ENCODE results near the gene PRKCE.

GRCh38 chr2:45647356-45647755 is 4.1 kb upstream of the PRKCE start:
- TF ChIP-seq POLR2AphosphoS5 (IDR thresholded peaks at IDR 0.05; ENCODE audit: low read depth): no peak
- TF ChIP-seq, protein P1, sequence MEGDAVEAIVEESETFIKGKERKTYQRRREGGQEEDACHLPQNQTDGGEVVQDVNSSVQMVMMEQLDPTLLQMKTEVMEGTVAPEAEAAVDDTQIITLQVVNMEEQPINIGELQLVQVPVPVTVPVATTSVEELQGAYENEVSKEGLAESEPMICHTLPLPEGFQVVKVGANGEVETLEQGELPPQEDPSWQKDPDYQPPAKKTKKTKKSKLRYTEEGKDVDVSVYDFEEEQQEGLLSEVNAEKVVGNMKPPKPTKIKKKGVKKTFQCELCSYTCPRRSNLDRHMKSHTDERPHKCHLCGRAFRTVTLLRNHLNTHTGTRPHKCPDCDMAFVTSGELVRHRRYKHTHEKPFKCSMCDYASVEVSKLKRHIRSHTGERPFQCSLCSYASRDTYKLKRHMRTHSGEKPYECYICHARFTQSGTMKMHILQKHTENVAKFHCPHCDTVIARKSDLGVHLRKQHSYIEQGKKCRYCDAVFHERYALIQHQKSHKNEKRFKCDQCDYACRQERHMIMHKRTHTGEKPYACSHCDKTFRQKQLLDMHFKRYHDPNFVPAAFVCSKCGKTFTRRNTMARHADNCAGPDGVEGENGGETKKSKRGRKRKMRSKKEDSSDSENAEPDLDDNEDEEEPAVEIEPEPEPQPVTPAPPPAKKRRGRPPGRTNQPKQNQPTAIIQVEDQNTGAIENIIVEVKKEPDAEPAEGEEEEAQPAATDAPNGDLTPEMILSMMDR (conservative IDR thresholded peaks at IDR 0.05; ENCODE audit: low read depth in 2 of 2): no peak
- TF ChIP-seq STAT1 (IDR thresholded peaks at IDR 0.05; ENCODE audit: unreplicated experiment): no peak
- no peak for TF ChIP-seq EZH2 (IDR thresholded peaks at IDR 0.05; ENCODE audit: low read depth, unreplicated experiment)
- TF ChIP-seq, protein P2, sequence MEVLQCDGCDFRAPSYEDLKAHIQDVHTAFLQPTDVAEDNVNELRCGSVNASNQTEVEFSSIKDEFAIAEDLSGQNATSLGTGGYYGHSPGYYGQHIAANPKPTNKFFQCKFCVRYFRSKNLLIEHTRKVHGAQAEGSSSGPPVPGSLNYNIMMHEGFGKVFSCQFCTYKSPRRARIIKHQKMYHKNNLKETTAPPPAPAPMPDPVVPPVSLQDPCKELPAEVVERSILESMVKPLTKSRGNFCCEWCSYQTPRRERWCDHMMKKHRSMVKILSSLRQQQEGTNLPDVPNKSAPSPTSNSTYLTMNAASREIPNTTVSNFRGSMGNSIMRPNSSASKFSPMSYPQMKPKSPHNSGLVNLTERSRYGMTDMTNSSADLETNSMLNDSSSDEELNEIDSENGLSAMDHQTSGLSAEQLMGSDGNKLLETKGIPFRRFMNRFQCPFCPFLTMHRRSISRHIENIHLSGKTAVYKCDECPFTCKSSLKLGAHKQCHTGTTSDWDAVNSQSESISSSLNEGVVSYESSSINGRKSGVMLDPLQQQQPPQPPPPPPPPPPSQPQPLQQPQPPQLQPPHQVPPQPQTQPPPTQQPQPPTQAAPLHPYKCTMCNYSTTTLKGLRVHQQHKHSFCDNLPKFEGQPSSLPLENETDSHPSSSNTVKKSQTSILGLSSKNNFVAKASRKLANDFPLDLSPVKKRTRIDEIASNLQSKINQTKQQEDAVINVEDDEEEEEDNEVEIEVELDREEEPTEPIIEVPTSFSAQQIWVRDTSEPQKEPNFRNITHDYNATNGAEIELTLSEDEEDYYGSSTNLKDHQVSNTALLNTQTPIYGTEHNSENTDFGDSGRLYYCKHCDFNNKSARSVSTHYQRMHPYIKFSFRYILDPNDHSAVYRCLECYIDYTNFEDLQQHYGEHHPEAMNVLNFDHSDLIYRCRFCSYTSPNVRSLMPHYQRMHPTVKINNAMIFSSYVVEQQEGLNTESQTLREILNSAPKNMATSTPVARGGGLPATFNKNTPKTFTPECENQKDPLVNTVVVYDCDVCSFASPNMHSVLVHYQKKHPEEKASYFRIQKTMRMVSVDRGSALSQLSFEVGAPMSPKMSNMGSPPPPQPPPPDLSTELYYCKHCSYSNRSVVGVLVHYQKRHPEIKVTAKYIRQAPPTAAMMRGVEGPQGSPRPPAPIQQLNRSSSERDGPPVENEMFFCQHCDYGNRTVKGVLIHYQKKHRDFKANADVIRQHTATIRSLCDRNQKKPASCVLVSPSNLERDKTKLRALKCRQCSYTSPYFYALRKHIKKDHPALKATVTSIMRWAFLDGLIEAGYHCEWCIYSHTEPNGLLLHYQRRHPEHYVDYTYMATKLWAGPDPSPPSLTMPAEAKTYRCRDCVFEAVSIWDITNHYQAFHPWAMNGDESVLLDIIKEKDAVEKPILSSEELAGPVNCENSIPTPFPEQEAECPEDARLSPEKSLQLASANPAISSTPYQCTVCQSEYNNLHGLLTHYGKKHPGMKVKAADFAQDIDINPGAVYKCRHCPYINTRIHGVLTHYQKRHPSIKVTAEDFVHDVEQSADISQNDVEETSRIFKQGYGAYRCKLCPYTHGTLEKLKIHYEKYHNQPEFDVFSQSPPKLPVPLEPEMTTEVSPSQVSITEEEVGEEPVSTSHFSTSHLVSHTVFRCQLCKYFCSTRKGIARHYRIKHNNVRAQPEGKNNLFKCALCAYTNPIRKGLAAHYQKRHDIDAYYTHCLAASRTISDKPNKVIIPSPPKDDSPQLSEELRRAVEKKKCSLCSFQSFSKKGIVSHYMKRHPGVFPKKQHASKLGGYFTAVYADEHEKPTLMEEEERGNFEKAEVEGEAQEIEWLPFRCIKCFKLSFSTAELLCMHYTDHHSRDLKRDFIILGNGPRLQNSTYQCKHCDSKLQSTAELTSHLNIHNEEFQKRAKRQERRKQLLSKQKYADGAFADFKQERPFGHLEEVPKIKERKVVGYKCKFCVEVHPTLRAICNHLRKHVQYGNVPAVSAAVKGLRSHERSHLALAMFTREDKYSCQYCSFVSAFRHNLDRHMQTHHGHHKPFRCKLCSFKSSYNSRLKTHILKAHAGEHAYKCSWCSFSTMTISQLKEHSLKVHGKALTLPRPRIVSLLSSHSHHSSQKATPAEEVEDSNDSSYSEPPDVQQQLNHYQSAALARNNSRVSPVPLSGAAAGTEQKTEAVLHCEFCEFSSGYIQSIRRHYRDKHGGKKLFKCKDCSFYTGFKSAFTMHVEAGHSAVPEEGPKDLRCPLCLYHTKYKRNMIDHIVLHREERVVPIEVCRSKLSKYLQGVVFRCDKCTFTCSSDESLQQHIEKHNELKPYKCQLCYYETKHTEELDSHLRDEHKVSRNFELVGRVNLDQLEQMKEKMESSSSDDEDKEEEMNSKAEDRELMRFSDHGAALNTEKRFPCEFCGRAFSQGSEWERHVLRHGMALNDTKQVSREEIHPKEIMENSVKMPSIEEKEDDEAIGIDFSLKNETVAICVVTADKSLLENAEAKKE (CRISPR knock-in tag; IDR thresholded peaks at IDR 0.05): no peak
- TF ChIP-seq, protein P3, sequence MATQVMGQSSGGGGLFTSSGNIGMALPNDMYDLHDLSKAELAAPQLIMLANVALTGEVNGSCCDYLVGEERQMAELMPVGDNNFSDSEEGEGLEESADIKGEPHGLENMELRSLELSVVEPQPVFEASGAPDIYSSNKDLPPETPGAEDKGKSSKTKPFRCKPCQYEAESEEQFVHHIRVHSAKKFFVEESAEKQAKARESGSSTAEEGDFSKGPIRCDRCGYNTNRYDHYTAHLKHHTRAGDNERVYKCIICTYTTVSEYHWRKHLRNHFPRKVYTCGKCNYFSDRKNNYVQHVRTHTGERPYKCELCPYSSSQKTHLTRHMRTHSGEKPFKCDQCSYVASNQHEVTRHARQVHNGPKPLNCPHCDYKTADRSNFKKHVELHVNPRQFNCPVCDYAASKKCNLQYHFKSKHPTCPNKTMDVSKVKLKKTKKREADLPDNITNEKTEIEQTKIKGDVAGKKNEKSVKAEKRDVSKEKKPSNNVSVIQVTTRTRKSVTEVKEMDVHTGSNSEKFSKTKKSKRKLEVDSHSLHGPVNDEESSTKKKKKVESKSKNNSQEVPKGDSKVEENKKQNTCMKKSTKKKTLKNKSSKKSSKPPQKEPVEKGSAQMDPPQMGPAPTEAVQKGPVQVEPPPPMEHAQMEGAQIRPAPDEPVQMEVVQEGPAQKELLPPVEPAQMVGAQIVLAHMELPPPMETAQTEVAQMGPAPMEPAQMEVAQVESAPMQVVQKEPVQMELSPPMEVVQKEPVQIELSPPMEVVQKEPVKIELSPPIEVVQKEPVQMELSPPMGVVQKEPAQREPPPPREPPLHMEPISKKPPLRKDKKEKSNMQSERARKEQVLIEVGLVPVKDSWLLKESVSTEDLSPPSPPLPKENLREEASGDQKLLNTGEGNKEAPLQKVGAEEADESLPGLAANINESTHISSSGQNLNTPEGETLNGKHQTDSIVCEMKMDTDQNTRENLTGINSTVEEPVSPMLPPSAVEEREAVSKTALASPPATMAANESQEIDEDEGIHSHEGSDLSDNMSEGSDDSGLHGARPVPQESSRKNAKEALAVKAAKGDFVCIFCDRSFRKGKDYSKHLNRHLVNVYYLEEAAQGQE (IDR thresholded peaks at IDR 0.05; ENCODE audit: unreplicated experiment): no peak
- TF ChIP-seq, protein P4, sequence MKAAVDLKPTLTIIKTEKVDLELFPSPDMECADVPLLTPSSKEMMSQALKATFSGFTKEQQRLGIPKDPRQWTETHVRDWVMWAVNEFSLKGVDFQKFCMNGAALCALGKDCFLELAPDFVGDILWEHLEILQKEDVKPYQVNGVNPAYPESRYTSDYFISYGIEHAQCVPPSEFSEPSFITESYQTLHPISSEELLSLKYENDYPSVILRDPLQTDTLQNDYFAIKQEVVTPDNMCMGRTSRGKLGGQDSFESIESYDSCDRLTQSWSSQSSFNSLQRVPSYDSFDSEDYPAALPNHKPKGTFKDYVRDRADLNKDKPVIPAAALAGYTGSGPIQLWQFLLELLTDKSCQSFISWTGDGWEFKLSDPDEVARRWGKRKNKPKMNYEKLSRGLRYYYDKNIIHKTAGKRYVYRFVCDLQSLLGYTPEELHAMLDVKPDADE (IDR thresholded peaks at IDR 0.05): no peak
- TF ChIP-seq ZNF114 (CRISPR knock-in tag; IDR thresholded peaks at IDR 0.05): no peak
- no peak for TF ChIP-seq CREB1 (CRISPR knock-in tag; IDR thresholded peaks at IDR 0.05; ENCODE audit: low read depth)
- TF ChIP-seq JUNB (IDR thresholded peaks at IDR 0.05; ENCODE audit: unreplicated experiment): no peak
- TF ChIP-seq EZH2phosphoT487 (IDR thresholded peaks at IDR 0.05; ENCODE audit: unreplicated experiment): no peak
- no peak for TF ChIP-seq NANOG (IDR thresholded peaks at IDR 0.05; ENCODE audit: borderline replicate concordance)
- TF ChIP-seq ZNF331 (CRISPR knock-in tag; IDR thresholded peaks at IDR 0.05; ENCODE audit: low read depth): no peak
